HL-60/S4 treated with phorbol 12-myristate 13-acetate at 8.2 ng/mL for 4 days and 3 days (cell line): ENCODE results near the gene LMO4.

Experiments
- in situ Hi-C: fragments of 300-500 bp; cut with MboI; formaldehyde crosslinking; loops from 2 replicates; pipeline ENCODE4 v1.15.0; 2022; ENCODE audit warnings: low sequenced_read_pairs

Gene LMO4

GRCh38 chr1:87328272-87329050 is at the start of gene LMO4:
LMO4 (plus strand) TSS chr1:87328880; CDS start chr1:87332016, 3,136 bp downstream.
- in situ Hi-C loops: no loop called here

GRCh38 chr1:87279536-87279875 is 49.2 kb upstream of the LMO4 start:
- in situ Hi-C loops: no loop called here

- in situ Hi-C loops: no loop called here
Measured at GRCh38 chr1:87279966-87280535, 48.6 kb upstream of the LMO4 start.

- in situ Hi-C loops: no loop called here
Measured at GRCh38 chr1:87284456-87285240, 44.0 kb upstream of the LMO4 start.

- in situ Hi-C loops: no loop called here
Measured at GRCh38 chr1:87291107-87291506, 37.6 kb upstream of the LMO4 start.

- in situ Hi-C loops: no loop called here
Measured at GRCh38 chr1:87292684-87293493, 35.8 kb upstream of the LMO4 start.

GRCh38 chr1:87294633-87295032 is 34.0 kb upstream of the LMO4 start:
- in situ Hi-C loops: no loop called here

- in situ Hi-C loops: no loop called here
Measured at GRCh38 chr1:87295445-87296110, 33.1 kb upstream of the LMO4 start.

- in situ Hi-C loops: no loop called here
Measured at GRCh38 chr1:87296206-87296605, 32.5 kb upstream of the LMO4 start.

- in situ Hi-C loops: no loop called here
Measured at GRCh38 chr1:87299661-87300060, 29.0 kb upstream of the LMO4 start.

GRCh38 chr1:87300628-87301027 is 28.1 kb upstream of the LMO4 start:
- in situ Hi-C loops: no loop called here

- in situ Hi-C loops: no loop called here
Measured at GRCh38 chr1:87305151-87305550, 23.5 kb upstream of the LMO4 start.

- in situ Hi-C loops: no loop called here
Measured at GRCh38 chr1:87305762-87306161, 22.9 kb upstream of the LMO4 start.

GRCh38 chr1:87307306-87307705 is 21.4 kb upstream of the LMO4 start:
- in situ Hi-C loops: no loop called here

- in situ Hi-C loops: no loop called here
Measured at GRCh38 chr1:87307931-87308330, 20.7 kb upstream of the LMO4 start.

GRCh38 chr1:87314091-87314490 is 14.6 kb upstream of the LMO4 start:
- in situ Hi-C loops: no loop called here

GRCh38 chr1:87318056-87318650 is 10.5 kb upstream of the LMO4 start:
- in situ Hi-C loops: no loop called here

- in situ Hi-C loops: no loop called here
Measured at GRCh38 chr1:87318806-87319205, 9.9 kb upstream of the LMO4 start.

GRCh38 chr1:87325982-87326738 is 2.5 kb upstream of the LMO4 start:
- in situ Hi-C loops: no loop called here
